ACHN (cell line): Measurements from ENCODE around the gene FTO.

Experiments used
- DNase-seq: peaks from one replicate; pipeline ENCODE4 v3.0.0-alpha.2; 2015
- in situ Hi-C: cut with HindIII; loops from 2 replicates; pipeline ENCODE4 v1.10.0; 2017; ENCODE audit warnings: low sequenced_read_pairs, low pct_ligation_motif_present, low pct_unique_long_range_greater_than_20kb

The FTO gene

DNA sequence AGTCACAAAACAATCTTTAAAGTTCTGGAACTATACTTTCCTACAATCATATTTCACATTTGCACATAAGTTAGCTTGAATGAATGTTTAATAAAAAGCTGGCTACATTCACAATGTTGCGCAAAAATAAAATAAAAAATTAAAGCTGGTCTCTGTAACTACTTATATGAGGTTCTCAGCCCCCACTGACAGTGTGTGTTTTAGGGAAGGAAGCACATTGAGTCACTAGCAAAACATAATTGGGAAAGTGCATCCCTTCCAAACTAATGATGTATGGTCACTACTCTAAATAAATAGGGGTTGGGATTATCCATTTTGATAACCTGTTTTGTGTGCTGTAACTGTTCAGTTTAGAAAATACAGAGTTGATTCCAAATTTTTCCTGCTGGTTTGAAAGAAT is 330.7 kb downstream of the FTO start:
- in situ Hi-C loops: no loop called here
- no peak for DNase-seq

DNA sequence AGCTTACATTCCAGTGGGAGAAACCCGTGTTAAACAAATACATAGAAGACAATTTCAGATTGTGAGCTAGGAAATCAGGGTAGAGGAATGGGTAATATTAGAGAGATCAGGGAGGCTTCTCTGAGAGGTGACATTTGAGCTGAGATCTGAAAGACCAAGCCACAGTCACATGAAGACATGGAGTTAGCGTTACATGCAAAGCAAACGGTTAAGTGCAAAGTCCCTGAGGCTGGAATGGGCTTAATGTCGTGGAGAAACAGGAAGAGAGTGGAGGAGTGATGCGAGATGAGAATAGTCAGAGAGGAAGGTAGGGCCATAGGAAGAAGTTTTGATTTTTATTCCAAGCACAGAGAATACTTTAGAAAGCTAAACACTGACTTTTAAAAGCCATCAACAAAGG is 336.5 kb downstream of the FTO start:
- in situ Hi-C loops: no loop called here
- DNase-seq: no peak

DNA sequence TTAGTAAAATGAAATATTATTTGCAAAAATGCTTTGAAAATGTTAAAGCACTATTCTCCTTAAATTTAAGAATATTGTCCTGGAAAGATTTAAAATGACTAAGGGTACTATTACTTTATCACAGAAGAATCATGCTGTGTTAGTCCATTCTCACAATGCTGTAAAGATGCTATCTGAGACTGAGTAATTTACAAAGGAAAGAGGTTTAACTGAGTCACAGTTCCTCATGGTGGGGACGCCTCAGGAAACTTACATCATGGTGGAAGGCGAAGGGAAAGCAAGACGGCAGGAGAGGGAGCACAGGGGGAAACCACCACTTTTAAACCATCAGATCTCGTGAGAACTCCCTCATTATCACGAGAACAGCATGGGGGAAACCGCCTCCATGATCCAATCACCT is 337.0 kb downstream of the FTO start:
- DNase-seq: no peak
- in situ Hi-C loops: no loop called here

DNA sequence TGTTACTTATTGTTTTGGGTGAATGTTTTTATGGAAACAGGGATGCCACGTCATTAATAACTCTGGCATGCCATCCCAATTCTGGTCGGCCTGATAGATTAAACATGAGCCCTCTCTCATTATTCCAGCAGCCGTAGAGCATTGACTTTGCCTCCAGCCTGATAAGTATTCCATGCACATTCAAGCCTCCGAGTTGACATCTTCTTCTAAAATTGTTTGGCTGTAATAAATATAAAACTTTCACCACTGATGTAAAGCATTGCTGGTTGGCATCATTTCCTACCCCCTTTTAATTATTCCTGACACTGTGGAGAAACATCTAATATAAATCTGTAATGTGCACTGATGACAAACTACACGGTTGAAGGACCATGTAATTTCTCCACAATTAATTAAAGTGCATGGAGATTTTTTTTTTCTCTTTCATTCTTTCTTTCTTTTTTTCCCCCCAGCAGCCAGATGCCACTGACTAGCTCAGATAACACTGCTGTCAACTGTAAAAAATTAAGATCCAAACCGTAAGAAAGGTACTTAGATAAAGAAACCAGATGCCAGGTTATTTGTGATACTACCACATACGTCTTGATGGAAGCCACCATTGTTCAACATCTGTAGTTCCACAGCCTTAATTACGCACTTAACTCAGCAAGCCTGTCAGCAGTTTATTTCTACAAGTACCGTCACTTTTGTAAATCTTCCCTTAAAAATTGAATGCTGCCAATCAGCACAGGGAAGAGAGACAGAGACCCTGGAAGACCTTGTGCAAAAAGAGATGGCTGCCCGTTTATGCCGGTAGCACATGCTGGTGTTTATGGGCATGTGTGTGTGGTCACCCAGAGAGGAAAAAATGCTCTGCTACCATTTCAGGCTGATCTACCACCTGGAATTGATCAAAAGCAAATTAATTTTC is 344.9 kb downstream of the FTO start:
- DNase-seq: no peak
- in situ Hi-C loops: no loop called here

DNA sequence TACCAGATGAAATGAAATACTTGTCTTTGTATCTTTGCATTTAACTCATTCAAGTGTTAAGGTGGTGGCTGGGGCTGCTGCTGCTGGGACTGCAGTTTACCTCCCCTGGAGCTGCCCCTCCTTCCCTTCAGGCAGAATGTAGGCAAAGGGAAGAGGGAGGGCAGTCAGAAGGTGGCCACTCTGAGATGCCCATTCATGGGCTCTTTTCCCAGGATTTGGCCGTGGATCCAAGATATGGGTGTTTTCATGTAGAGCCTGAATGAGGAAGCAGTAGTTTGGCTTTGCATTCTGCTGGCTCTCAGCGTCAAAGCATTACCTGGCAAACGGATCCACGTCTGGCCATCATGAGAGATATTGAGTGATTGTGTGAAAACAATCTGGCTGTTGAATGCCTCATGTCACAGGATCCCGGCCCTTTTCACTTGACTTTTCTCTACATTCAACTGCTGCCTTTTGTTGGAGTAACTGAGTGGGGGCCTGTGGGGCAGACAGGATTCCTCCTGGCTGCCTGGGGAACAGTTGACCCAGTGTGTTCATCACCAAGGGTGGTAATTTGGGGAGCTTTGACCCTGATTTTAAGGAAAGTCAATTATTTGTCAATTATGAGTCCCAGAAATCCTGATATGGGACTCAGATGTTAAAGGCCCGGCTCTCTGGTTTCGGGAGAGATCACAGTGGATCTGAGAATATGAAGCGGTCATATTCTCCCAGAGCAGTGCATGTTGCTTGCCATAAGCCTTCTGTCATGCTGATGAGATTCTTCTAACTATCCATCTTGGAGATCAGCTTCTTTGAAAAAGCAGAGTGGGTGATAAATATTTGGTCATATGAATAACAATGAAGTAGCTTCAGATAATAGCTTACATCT is 345.9 kb downstream of the FTO start:
- no peak for DNase-seq
- in situ Hi-C loops: no loop called here

DNA sequence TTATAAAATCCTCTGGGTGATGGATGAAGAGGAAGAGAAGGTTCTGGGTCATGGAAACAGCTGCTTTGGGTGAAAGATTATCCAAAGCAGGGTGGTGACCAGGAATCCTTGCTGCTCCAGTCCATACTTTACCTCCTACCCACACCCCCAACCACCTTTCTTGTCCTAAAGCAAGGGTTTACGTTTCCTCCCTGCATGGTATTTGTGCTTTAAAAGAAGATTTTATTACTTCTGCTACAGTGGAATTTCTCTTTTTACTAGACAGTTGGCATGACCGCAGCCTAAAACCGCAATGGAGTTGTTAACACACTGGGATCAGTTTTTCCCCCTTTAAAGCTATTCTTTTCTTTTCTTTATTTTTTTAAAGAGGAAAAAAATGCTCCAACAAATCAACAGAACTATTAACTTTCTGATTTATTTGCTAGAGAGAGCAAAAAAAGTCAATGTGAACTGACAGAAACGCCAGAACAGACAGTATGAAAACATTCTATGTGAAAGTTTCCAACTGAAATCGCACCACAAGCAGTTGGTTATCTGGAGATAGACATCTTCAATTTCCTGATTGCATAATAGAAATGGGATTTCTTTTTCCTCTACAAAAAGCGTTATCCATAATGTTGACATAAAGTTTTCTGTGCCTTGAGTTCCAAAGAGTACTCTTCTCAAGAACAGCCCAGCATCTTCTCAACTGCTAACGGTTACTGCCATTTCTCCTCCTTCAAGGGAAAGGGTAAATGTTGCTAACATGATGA is 346.7 kb downstream of the FTO start:
- DNase-seq: no peak
- in situ Hi-C loops: no loop called here

DNA sequence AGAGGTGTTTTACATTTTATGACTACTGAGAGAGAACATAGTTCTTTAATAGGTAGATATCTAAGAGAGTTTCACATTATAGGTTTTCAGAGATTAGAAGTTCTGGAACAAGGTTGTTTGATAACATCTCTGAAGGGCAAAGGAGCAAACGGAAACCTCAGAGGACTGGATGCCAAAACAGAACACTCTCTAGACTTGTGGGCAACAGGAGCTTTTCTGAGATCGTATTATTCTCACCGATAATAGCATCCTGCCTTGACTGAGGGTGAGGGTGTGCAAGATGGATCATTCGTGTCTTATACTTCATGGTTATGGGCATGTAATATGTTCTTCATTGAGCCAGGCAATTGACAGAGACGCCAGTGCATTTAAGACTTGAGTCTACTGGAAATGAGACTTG is 347.9 kb downstream of the FTO start:
- in situ Hi-C loops: no loop called here
- DNase-seq: no peak

DNA sequence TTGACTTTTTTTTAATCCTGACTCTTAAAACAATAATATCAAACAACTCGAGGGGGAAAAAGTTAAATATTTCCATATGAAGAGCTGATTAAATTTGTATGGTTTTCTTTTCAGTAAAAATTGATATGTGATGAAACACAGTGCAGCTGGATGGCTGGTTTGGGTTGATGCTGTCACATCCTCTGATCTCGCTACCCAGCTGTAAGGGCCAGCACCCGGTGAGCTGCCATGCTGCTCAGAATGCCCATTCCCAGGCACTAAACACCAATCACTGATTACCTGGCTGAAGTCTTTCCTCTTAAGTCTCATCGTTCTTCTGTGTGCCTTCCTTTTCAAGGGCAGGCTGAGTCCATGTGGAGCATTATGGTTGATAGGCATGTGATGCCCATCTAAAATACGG is 348.3 kb downstream of the FTO start:
- no peak for DNase-seq
- in situ Hi-C loops: no loop called here

DNA sequence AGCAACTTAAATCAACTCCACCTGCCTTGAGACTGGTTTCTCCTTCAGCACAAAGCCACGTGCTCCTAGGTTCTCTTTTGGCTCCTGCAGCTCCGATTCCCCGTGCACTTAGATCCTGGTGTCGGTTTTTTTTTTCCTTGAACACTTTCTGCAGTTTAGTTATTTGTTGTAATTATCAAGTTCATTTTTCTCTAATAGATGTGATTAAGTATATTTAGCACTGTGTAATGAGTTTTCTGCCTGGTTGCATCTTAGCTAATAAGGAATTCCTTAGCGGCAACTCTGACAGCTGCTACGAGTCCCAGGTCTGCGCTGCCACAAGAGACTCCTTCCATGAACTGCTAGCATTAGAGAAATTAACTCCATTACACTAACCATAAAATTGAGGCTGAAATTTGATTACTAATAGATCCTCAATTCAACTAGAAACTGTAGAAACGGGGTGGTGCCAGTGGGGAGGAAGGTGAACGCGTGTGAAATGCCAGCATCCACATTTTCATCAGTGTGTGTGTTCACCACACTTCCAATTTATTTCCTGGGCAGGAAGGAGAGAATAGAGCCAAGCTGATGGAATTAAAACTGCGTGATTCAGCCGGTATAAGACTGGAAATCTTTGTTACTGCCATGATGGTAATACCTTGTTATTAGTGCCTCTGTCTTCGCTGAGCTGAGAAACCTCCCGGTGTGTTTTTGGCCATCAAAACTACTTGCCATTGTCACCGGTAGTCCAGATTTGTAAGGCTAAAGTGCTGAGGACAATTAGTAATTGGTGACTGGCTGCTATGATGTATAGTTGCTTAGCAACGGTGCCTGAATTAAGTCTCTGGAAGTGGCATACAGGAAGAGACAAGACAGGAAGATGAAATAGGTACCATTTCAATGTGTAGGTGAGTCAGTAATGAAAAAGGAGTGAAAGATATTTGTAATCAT is 350.2 kb downstream of the FTO start:
- no peak for DNase-seq
- in situ Hi-C loops: no loop called here

DNA sequence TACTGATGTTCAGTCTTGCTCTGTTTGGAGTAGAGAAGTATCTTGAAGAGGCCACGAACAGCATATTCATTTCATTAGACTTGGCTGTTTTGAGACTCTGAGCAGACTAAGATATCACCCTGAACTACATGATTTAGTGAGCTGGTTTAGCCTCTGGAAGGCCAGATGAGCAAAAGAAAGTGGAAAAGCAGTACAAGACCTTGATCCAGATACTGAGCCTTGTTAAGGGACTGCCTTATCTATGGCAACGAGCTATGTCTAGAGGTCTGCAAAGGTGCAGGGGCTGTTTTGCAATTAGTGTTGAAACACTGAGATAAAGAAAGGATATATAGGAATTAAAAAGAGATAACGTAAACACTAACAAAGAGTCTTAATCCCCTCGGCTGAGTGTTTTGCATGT is 351.2 kb downstream of the FTO start:
- in situ Hi-C loops: no loop called here
- no peak for DNase-seq

DNA sequence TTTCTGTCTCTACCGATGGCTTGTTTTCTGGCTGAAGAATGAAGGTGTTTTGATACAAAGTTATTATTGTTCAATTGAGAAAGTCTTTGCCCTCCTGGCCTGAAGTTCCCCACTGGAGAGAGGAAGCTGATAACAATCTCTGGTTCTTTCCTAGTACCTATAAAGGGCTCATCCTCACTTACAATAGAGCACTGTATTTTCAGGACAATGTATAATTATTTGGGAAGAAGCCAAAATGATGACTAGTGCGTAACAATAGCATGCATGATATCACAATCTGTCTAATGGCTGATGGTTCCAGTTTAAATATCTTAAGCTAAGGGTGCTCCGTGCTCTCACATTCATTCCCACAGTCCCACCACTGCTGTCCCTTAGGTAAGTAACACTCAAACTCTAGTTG is 351.9 kb downstream of the FTO start:
- DNase-seq: no peak
- in situ Hi-C loops: no loop called here

DNA sequence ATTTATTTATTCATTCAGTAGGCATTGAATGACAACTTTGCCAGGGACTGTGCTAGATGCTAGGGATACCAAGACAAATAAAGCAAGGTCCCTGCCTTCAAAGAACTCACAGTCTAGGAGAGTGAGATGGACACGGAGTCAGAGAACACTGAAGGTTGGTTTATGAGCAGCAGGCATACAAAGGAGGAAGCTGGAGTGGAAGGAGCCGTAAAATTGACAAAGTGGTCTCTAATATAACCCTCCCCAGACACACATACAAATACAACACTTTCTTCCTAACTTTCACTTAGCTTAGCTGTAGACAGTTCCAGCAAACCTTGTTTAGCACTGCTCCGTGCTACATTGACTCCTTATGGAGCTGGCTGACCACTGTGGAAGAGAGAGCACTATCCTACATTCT is 353.0 kb downstream of the FTO start:
- DNase-seq: no peak
- in situ Hi-C loops: no loop called here

DNA sequence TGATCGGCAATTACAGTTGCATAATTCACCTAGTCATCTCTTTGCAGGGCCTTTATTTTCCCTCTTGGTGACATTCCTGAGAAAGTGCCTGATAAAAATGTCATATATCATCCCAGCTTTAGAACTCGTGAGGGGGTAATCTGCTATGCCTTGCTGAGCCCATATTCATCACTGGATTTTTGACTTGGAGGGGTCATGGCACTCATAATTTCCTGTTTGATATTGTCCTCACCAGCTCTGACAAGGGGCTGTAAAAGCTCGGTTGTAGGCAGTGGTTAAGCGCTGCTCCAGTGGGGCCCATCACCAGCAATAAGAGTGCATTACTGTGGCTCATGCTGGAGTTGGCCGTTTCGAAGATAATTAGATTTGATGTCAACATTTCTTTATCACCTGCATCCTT is 355.4 kb downstream of the FTO start:
- in situ Hi-C loops: no loop called here

DNA sequence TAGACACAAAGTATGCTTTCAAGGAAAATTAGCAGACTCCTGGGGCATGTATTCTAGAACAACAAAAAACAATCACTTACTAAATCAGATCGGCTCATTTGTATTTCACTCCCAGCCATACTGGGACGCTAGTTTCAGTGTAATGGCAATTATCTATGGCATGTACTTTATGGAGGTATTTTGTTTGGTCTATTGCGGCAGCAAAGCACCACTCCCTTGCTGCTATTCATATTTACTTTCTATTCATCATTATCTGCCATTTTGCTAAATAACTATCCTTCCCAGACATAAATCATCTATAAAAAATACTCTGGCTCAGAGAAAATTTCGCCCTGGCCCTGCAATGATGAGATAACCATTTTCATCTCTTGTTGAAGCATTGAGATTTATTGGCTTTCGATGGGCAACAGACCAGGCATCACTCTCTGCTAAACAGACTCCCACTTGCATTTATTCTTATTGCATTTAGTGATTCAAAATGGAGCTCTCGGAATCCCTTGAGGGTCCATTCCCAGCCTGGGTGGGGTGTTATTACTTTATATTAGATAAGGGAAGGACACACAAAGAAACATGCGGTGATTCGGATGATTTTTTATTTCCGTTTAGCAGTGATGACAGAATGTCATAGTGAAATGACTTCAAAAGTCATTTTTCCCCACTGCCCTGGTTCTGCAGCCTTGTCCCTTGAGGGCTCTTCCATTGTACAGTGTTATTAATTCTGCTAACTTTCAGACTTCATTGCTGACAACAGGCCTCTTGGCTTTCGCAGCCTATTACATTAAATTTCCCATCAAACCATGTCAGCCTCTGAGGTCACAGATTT is 356.9 kb downstream of the FTO start:
- in situ Hi-C loops: no loop called here
- DNase-seq: no peak

More for the DNA sequence above, 355.4 kb downstream of the FTO start:
- DNase-seq: no peak

DNA sequence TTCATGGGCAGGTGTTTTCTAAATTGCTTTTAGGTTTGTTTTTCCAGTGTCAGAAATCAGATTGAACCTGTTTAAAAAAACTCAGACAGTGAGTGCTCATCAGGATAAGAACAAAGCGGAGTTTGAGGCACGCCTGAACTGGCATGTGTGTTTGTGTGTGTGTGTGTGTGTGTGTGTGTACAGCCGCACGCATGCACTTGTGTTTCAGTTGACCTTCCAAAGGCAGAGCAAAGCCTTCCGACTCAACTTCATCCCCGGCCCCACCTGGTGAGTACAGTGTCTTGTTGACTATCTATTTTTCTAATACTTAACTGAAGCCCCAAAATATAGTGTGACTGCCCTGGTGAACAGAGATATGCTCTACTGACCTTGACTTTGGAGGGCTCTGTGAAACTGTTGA is 357.5 kb downstream of the FTO start:
- in situ Hi-C loops: no loop called here
- DNase-seq: no peak

DNA sequence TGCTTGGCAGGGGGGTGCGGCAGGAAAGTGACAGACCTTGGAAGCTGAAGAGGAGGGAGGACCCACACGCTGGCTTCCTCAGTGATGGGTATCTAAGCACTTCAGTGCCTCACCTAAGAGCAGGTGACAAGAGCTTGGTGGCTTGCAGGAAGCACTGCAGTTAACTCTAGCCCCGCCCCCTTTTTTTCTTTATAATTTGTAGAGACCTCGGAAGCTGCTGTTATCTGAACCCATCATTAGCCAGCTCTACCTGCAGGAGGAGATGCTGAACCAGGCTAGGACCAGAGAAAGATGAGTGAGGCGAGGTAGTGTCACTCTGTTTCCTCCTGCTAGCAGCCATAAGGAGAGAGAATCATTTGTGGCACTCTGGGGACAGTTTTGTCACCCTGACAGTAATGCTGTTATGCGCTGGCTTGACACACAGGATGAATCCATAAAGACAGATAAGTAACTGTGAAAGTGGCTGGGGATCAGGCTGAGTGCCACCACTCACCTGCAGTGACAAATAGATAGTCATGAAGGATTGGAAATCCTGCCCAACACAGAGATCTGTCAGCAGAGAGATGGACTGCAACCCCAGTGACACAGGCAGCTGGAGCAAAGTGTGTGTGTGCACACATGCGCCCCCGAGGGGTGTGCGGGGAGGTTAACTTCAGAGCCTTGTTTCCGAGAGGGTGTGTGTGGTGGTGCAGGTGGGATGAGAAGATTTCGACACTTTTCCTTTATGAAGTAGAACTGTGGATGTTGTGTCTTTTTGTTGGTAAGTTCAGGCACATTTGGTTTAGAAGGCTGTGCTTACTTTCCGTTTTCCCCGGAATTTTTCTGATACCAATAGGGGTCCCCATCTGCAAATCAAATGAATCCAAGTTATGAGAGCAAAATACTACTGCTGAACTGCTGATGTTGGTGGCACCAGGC is 358.7 kb downstream of the FTO start:
- in situ Hi-C loops: no loop called here
- no peak for DNase-seq
